Stimulated activated naive CD4-positive, alpha-beta T cell (primary cell): ENCODE measurements around the gene TCEANC2.
"Not testable (repeated sequence)": the region's sequence is repeated elsewhere in the genome, so short reads cannot be mapped to it uniquely, and the experiment has no call there.

ENCODE experiments used
- DNase-seq, 6 experiments: peaks; one replicate each; lab custom pipeline; 2025; lab: John Stamatoyannopoulos, UW

Gene TCEANC2

DNA sequence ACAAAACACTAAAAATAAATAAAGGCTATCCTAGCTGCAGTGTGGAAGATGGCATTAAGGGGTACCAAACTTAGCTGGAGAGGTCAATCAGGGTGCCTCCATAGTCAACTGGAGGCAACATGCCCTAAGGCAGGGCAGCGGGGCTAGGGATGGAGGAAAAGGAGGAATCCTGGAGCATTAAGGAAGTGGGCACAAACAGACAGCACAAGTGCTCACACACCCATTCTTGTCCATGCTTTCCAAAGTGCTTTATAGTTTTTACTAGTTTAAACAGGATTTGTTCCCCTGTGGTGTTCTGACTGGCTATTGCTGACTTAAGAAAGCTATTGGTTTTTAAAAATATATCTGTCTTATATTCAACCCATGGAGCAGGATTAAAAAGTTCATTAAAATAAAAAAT lies 33.3 kb downstream of the TCEANC2 start:
- no peak for DNase-seq

DNA sequence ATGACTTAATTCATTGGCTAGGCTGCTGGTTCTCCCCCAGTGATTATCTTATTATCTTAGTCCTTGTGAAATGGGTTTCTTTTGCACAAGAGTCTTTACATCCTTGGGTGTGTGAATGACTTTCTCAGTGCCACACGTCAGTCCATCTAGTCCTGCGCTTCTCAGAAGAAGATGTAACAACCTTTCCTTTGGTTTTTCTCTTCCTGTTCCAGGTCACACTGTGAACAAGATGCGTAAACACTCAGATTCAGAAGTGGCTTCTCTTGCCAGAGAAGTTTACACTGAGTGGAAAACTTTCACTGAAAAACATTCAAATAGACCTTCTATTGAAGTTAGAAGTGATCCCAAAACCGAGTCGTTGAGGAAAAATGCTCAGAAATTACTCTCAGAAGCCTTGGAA lies 35.0 kb downstream of the TCEANC2 start:
- no peak for DNase-seq

DNA sequence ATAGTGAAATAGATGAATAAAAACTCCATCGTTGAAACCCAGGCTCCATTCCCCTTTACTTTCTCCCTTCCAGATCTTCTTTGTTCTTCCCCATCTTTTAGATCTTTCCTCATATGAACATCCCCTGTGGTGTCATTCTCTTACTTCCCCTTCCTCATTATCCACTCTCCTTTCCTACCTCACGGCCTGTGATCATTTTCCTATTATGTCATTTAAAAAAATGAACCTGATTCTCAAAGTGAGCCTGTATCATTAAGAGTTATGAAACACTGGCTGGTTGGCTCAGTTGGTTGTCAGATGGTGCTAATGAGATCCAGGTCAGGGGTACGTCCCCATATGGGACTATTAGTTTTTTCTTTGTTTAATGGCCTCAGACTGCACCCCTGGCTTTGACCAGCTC lies 38.3 kb downstream of the TCEANC2 start:
- no peak for DNase-seq

DNA sequence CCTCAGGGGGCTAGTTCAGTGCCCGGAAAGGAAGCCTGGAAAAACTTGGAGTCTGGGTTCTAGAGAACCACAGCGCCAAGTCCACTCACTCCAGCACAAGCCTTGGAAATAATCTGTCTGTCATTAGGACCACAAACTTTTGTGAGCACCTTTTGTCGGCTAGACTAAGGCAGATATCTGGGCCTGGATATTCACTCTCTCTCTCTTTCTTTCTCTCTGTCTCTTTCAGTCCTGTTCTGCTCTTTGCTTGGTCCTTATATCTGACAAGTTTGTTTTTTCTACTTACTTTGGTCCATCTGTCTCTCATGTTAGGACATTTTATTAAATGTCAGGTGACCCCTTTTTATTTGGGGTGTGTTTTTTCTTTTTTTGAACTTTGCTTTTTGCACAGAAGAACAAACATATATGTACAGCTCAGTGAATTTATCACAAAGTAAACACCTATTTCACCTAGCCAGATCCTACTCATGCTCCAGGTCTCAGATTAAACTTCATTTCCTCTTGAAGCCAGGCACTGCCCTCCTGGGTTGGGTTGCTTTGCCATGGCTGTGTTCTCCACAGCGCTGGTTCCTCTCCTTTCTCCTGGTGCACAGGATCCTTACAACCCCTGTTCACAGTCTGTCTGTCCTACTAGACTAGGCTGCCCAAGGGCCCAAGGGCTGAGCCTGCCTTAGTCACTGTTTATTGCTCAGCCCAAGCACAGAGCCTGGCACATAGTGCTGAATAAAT lies 40.8 kb downstream of the TCEANC2 start:
- no peak for DNase-seq

DNA sequence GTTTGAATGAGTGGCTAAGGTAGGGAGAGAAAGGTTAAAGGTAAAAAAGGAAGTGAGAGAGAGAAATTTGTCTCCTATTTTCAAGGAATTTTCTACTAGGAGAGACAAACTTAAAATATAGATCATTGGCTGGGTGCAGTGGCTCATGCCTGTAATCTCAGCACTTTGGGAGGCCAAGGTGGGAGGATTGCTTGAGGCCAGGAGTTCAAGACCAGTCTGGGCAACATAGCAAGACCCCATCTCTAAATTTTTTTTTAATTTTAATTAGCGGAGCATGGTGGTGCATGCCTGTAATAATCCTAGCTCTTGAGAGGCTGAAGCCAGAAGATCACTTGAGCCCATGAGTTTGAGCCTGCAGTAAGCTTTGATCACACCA lies 41.3 kb downstream of the TCEANC2 start:
- DNase-seq = not testable (repeated sequence)

DNA sequence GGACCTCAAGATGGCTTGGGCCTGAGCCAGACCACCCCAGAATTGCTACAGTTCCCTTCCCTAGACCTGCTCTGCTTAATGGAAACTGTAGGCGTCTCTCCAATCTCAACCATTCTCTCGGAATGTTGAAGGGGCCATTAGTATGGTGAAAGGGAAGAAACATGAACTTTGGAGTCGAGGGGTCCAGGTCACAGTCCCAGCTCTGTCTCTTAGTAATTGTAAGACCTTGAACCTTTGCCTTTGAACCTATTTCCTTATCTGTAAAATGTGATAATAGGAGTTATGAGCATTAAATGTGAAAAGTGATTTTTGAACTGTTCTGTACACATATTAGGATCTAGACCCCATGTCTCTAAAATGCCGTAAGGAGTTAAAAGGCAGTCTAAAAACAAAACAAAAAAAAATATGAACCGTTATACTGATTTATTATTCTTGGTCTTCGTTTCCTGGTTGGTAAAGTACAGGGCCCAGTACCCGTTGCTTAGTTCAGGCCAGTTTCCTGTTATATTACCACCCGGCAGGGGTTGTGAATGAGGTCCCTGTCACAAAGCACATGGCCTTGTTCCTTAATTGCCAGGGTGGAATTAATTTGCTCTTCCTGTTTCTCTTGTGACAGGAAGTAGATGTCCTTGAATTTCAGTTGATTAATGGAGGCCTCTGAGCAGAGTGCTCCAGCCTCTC lies 42.3 kb downstream of the TCEANC2 start:
- DNase-seq = no peak

DNA sequence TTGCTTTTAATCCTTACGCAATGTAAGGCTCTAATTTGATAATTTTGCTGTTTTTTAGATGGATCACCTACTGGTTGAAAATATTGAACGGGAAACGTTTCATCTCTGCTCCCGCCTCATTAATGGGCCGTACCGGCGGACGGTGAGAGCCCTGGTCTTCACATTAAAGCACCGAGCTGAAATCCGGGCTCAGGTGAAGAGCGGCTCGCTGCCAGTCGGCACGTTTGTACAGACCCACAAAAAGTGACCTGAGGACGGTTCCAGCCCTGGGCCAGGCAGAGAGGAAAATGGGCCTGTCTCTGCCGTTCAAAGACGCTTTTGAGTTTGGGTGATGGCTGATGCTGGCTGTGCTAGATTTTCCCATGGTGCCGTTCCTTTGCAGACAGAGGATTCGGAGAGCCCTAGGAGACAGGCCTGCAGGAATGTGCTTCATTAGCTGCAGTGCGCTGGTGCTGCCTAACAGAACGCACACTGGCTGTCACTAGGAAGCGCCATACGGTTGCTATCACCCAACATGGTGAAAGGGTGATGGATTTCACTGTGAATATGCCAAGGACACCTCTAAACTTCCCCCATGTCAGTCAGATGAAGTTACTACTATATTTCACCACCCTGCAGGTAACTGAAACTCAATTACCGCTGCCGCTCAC lies 42.9 kb downstream of the TCEANC2 start:
- no peak for DNase-seq

DNA sequence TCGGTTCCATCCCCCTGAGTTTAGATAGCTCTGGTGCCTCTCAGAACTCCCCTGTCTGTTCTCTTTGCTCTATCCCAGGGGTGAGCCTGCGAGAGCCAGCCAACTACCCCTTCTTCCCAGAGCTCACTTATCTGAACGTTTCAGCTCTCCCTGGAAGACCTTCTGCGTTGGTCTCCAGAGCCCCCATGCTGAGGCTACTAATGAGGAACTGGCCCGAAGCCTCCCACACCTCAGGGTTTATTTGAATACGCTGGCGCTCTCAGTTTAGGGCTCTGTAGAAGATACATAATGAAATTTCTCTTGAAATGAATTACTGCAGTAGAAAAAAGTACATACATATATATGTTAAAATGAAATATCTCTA lies 43.5 kb downstream of the TCEANC2 start:
- no peak for DNase-seq

DNA sequence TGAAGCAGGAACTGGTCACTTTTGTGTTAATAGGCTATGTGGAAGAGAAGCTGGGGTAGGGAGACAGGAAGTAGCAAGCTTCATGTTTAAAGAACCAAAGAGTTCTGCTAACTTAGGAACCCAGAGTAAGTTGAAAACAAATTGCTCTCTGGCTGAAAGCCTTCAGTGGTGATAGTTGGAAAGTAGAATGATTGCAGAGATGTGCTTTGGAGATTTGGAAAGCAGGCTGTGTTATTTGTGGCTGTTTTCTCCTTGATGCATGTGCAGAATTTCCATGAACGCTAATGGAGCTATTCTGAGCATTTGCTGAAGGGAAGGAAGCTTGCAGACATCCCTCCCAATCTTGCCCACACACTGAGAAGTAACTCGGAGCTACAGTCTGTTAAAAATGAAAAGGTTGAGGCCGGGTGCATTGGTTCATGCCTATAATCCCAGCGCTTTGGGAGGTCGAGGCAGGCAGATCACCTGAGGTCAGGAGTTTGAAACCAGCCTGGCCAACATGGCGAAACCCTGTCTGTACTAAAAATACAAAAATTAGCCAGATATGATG lies 45.7 kb downstream of the TCEANC2 start:
- DNase-seq = no peak

DNA sequence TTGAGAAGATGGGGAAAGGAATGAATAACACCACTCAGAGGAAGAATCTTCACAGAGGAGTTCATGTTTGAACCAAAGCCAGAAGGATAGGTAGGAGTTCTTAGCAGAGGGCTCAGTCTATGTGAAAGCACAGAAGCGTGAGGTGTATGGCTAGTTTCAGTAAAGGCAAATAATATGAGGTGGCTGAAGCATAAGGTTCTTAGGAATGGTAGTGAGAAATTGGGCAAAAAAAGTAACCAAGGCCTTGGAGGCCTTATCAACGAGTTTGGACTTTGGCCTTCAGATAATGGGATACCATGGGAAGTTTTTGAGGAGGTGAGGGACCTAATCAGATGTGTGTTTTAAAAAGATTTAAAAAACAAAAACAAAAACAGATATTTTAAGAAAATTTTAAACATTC lies 47.1 kb downstream of the TCEANC2 start:
- no peak for DNase-seq

DNA sequence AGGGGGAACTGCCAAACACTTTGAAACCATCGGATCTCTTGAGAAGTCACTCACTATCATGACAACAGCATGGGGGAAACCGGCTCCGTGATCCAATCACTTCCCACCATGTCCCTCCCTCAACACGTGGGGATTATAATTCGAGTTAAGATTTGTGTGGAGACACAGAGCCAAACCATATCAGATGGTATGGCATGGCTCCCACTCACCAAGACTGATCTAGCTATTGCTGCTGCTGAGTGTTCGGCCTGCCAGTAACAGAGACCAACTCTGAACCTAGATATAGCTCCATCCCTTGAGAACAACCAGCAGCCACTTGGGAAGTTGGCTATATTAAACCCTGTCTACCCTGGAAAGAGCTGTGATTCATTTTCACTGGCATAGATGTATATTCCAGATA lies 50.0 kb downstream of the TCEANC2 start:
- DNase-seq = no peak

DNA sequence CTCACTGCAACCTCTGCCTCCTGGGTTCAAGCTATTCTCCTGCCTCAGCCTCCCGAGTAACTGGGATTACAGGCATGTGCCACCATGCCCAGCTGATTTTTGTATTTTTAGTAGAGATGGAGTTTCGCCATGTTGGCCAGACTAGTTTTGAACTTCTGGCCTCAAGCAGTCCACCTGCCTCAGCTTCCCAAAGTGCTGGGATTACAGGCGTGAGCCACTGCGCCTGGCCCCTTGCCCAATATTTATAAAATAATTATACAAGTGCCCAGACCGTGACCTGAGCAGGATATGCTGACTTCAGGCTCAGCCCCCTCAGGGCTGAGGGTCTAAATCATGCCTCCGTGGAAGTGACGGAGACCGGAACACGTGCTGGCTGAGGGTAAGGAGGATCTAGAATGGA lies 51.2 kb downstream of the TCEANC2 start:
- DNase-seq = not testable (repeated sequence)

DNA sequence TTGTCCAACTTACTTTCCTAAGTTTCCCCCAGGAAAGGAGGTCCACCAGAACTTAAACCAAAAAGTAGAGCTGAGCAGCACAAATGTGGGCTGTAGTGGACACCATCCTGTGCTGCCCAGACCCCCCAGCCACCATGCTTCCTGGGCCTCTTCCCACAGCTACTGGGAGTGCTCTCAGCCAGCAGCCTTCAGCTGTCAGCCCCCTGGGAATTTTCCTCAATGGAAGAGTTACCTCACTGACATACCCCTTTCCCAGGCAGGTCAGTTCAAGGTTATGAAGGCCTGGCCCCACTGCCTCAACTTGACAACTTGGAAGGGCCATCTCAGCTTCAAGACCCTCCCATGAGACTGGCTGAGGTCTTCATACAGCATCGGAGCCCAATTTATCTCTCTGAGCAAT lies 51.7 kb downstream of the TCEANC2 start:
- DNase-seq = no peak

DNA sequence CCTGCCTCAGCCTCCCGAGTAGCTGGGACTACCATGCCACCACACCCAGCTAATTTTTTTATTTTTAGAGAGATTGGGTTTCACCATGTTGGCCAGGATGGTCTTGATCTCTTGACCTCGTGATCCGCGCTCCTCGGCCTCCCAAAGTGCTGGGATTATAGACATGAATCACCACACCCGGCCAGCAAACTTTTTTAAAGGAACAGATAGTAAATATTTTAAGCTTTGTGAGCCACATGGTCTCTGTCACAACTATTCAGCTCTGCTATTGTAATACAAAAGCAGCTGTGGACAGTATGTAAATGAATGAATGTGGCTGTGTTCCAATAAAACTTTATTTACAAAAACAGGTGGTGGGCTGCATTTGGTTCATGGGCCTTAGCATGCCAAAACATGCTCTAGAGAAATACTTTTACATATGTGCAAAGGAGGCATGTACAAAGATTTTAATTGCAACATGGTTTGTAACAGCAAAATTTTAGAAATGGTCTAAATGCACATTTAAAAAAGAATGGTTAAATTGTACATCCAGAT lies 52.4 kb downstream of the TCEANC2 start:
- no peak for DNase-seq

DNA sequence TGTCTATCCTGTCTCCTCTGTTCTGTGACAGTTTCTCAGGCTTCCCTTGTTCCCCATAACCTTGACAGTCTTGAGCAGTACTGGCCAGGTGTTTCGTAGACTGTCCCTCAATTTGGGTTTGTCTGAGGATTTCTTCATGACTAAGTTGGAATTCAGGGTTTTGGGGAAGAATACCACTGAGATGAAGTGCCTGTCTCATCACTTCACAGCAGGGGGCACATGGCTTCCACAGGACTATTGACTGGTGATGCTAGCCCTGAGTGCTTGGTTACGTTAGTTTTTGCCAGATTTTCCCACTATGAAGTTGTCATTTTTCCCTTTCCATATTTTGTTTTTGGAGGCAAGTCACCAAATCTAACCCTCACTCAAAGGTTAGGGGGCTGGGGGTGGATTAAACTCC lies 53.7 kb downstream of the TCEANC2 start:
- no peak for DNase-seq

DNA sequence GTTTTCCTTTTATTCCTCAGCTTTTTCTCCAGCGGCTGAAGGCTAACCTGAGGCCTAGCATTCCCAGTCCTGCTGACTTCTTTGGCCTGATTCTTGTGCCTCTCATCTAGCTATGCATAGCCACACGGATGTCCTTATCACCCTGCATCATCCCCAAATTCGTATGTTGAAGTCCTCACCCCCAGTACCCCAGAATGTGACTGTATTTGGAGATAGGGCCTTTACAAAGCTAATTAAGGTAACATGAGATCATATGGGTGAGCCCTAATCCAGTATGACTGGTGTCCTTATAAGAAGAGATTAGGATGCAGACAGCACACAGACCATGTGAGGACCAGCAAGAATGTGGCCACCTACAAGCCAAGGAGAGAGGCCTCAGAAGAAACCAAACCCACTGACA lies 54.7 kb downstream of the TCEANC2 start:
- DNase-seq = no peak

DNA sequence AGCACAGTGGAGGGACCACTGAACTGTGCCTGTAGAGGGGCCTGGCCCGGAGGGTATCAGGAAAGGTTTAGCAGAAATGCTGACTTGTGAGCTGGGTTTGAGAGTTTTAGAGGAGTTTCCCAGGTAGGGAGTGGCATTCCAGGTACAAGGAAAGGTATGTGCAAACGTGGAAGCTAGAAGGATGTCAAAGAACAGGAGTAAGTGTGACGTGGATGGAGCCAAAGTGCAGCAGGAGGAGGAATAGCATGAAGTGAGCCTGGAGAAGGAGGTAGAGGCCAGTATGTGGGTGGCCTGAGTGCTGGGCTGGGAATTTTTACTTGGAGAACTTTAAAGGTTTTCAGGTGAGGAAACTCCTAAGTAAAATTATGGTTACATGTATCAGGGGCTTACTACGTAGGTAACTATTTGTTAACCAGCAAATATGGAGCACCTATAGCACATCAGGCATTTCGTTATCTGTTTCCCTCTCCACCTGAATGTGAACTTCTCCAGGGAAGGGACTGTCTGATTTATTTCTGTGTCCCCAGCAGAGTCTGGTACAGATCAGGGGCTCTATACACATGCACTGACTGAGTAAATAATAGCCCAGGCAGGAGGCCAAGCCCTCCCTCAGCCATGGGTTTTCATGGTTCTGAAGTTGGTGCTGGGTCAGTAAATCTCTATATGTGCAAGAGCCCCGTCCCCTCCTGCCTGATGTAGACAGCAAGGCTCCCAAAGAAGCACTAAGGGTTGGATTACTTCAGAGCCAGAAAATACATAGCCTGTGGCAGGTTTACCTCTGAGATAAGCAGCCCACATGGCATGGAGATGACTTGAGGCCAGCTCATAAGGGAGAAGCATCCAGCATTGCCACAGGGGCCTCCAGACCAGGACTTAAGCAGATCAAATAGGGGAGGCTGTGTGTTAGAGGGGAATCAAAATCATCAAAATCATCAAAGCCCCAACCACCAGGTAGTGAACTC lies 56.0 kb downstream of the TCEANC2 start:
- DNase-seq = no peak

DNA sequence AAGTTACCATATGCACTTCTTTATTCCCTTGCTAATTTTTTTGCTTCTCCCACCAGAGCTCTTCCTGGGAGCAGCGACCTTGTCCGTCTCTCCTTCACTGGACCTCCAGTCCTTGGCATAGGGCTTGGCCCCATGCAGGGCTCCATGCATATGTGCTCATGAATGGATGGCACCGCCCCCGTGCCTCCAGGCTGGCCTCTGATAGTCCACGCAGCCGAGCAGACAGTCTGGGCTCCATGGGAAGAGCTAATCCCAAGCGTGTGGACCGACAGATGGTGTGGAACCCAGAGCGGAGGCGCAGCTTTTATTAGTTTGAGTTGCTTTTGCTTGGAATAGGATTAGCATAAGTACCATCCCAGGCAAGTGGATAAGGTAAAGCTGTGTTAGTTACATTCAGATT lies 57.6 kb downstream of the TCEANC2 start:
- no peak for DNase-seq

DNA sequence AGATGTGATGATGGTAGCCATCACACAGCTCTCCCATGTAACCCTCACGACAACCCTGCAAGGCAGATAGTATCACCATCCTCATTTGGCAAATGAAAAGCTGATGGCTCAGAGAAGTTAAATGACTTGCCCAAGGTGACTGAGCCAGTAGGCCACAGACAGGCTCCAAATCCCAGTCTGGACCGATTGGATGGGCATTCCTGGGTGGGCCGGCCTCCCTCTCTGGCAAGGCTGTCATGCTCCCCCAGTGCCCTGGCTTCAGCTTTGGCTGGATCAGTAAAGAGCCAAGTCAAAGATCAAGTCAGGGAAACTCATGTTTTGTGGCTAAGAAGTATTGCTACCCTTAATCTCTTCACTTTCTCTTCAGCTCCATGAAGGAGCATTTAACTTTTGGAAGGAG lies 58.2 kb downstream of the TCEANC2 start:
- no peak for DNase-seq

DNA sequence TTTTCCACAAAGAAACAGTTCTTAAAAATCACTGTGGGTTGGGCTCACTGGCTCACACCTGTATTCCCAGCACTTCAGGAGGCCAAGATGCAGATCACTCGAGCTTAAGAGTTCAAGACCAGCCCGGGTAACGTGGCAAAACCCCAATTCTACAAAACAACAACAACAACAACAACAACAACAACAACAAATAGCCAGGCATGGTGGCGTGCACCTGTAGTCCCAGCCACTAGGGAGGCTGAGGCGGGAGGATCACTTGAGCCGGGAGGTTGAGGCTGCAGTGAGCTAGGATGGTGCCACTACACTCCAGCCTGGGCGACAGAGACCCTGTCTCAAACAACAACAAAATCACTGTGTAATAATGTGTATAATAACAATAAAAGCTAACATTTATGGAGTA lies 58.6 kb downstream of the TCEANC2 start:
- DNase-seq = no peak

DNA sequence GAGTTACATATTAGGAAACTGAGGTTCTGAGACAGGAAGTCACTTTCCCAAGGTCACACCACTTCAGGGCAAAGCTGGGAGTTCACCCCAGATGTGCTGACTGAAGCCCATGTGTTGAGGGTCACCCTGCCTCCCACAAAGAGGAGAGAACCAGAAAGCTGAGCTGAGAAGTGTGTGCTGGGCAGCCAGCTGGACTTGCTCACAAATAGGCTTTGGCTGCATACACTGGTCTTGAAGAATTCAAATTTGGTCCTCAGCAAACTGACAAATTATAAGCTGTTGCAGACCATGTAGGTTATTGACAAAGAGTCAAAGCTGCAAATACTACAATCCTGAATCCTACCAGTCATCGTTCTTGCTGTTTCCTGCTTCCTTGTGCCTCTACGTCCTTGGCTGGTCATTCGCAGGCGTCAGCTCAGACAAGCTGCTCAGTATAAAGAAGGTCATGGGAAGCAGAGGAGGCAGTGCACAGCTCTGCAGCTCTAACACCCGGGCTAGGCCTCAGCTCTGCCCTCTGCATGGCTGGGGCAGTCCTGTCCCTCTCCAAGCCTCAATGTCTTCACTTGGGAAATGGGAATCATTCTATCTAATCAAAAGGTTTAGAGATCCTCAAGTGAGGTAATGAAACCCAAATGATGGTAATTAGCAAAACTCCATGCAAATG lies 59.4 kb downstream of the TCEANC2 start:
- no peak for DNase-seq
